ENCODE measurements around the gene GPR39.

DNA sequence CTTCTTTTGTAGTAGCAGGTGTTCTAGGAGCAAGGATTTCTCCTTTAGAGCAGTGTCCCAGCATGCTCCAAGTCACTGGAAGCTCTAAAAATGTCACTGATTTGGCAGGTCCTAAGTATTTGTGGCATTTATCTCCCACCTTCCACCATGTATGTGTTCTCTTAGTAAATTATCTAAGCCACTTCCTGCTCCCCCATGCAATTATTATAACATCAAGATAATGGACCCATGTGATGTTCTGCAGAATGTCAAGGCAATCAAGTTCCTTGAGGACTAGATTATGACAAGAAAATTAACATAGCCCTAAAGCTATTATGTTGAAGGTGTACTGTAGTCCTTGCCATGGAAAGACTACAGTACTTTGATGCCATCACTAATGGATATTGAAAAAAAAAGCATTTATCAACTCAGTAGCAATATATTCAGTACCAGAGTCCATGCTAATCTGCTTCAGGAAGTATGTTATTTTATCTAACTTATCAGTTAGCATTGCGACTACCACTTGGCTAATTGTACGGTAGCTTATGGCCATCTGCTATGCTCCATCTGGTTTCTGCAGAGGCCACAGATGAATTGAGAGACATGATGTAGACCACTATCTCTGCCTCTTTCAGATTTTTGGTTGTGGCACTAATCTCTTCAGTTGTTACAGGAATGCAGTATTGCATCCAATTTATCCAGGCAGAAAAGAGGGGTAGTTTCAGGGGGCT lies 56.7 kb downstream of the GPR39 start:
- TF ChIP-seq, protein P1, sequence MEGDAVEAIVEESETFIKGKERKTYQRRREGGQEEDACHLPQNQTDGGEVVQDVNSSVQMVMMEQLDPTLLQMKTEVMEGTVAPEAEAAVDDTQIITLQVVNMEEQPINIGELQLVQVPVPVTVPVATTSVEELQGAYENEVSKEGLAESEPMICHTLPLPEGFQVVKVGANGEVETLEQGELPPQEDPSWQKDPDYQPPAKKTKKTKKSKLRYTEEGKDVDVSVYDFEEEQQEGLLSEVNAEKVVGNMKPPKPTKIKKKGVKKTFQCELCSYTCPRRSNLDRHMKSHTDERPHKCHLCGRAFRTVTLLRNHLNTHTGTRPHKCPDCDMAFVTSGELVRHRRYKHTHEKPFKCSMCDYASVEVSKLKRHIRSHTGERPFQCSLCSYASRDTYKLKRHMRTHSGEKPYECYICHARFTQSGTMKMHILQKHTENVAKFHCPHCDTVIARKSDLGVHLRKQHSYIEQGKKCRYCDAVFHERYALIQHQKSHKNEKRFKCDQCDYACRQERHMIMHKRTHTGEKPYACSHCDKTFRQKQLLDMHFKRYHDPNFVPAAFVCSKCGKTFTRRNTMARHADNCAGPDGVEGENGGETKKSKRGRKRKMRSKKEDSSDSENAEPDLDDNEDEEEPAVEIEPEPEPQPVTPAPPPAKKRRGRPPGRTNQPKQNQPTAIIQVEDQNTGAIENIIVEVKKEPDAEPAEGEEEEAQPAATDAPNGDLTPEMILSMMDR (IDR thresholded peaks at IDR 0.05; ENCODE audit: low read length): no peak
- no peak for TF ChIP-seq EZH2 (optimal IDR thresholded peaks at IDR 0.05; ENCODE audit: low read depth, low read length)
- TF ChIP-seq EZH2phosphoT487 (IDR thresholded peaks at IDR 0.05; ENCODE audit: low read length): no peak
